Activated CD4-positive, CD25-positive, alpha-beta regulatory T cell treated with anti-CD3 and anti-CD28 coated beads, Interleukin-2, amount 50 U/mL, for 24 hours (primary cell): ENCODE data around the gene CAMK2D.

Source experiments
- ATAC-seq, 2 donors: fragments of 150-1000 bp; cut with Tn5 transposase; one replicate each; pipeline ENCODE4 v1.10.0; 2021; ENCODE audit warnings: mild to moderate bottlenecking in 1 of 2, moderate library complexity in 1 of 2

CAMK2D gene

GRCh38 chr4:113561092-113561491 is 200.4 kb downstream of the CAMK2D start:
- no peak for ATAC-seq

GRCh38 chr4:113560579-113560978 is 201.0 kb downstream of the CAMK2D start:
- no peak for ATAC-seq

DNA sequence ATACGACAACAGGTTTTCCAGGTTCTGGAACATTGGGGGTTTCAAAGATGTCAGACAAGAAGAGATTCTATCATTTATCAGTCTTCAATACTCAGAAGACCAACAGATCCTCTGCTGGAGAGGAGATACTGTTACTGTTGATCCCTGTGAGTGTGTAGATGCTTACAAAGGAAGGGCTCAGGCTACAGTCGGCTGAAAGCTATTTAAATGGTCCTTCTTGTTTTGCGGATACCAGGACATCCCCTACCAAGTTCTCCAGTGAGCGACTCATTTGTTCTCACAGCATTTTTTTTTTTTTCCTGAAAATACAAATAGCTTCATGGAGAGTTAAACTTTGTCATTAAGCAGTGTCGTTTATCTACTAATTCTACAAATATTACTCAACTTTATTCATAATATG is 201.6 kb downstream of the CAMK2D start:
- ATAC-seq = no peak

- ATAC-seq = no peak
Observed at GRCh38 chr4:113556382-113557134, 205.0 kb downstream of the CAMK2D start.

DNA sequence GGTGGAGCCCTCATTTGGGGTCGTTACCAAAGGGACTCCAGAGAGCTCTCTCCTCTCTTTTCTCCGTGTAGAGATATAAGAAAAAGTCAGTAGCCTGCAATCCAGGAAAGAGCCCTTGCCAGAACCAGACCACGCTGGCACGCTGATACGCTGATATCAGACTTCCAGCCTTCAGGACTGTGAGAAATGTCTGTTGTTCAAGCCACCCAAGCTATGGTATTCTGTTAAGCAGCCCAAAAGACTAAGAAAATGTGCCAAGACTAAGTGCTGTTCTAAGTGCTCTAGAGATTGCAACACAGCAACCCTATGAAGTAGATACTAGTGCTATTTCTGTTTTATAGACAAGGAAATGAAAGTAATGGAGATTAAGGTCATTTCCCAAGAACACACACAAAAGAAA is 205.7 kb downstream of the CAMK2D start:
- ATAC-seq = no peak

GRCh38 chr4:113553082-113553481 is 208.5 kb downstream of the CAMK2D start:
- no peak for ATAC-seq

DNA sequence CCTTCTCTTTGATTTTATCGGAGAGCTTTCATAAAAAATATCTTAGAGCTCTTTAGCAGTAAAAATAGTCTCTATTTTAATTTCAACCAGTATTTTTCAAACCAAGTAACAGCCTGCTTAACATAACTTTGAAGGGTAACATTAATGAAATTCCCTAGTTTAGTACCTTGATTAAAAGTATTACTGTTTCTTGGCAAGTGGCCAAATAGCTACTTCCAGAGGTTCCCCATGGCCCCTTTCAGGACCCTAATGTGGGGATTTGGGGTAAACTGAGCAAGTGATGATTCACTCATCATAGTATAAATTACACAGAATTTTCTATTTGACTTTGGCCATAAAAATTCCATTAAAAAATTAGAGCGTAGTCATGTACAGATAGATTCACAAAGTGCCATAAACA is 211.0 kb downstream of the CAMK2D start:
- ATAC-seq = no peak

DNA sequence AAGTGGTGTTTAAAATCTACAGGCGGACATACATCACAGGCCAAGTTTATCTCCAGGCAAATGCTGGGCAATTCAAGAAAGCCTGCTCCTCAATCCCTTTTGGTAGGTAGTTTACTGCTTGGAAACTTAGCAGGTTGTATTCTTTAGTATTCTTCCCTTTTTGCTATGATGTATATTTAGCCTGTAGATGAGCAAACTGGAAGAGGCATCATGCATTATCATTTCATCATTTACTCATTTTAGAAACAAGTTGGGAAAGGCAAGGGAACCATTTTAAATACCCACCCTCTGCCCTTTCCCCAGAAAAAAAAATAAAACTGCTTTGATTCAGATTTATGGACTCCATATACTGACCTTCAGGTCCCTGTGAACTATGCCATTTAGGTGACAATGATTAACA is 213.2 kb downstream of the CAMK2D start:
- ATAC-seq = no peak

- peak; percentile 99 for ATAC-seq
Observed at GRCh38 chr4:113547487-113548042, 214.0 kb downstream of the CAMK2D start.

DNA sequence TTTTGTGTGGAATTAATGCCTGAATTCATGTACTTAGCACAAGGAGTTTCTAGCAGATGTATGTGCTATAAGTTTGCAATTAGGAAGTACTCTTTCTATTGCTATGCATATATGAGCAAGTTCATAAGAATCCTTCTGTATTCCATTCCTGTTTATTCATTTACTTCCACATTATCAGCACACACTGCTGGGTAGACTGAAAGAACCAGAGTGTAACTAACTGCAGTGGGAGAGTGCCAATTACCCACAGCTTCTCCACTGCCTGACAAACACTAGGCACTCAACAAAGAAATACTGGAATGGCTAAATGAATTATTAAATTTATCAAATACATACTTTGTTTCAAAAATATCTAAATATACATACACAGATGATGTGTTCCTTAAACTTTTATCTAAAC is 219.6 kb downstream of the CAMK2D start:
- no peak for ATAC-seq

DNA sequence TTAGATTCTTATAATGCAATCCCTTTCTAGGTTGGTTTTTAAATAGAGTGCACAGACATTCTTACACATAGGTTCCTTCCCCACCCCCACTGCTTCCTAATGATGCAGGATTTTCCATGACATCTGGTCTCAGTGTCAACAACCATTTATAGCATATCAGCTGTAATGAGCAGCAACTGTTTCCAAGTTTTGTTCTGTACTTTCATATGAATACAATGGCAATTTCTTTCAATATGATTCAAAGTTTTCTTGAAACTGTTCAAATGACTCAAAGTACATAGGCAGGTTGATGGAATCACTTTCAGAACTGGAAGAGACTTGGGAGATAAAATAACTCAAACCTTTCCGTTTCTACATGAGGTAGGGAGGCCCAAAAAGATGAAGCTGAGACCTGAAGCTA is 220.7 kb downstream of the CAMK2D start:
- no peak for ATAC-seq

GRCh38 chr4:113539408-113539807 is 222.1 kb downstream of the CAMK2D start:
- peak; percentile 91 for ATAC-seq

- no peak for ATAC-seq
Observed at GRCh38 chr4:113537628-113538027, 223.9 kb downstream of the CAMK2D start.

- ATAC-seq = no peak
Observed at GRCh38 chr4:113537203-113537602, 224.3 kb downstream of the CAMK2D start.

GRCh38 chr4:113534711-113535110 is 226.8 kb downstream of the CAMK2D start:
- no peak for ATAC-seq

GRCh38 chr4:113531572-113531971 is 230.0 kb downstream of the CAMK2D start:
- no peak for ATAC-seq

DNA sequence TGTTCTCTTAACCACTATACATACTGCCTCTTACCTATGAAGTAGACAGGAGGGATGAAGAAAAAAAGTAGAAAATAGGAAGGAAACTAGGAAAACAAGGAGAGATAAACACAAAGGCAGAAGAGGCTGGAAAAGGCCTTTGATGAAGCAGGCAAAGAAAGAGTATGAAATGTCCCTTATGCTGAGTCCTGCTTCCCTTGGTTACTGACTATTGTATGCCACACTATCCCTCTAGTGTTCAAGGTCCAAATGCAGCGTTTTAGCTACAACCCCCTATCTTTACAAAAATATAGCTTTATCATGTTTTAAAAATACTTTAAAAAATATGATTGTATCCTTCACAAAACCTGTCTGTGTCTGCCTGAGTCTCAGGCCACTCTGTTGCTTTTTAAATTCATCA is 233.1 kb downstream of the CAMK2D start:
- ATAC-seq = no peak

- no peak for ATAC-seq
Observed at GRCh38 chr4:113525521-113525920, 236.0 kb downstream of the CAMK2D start.

DNA sequence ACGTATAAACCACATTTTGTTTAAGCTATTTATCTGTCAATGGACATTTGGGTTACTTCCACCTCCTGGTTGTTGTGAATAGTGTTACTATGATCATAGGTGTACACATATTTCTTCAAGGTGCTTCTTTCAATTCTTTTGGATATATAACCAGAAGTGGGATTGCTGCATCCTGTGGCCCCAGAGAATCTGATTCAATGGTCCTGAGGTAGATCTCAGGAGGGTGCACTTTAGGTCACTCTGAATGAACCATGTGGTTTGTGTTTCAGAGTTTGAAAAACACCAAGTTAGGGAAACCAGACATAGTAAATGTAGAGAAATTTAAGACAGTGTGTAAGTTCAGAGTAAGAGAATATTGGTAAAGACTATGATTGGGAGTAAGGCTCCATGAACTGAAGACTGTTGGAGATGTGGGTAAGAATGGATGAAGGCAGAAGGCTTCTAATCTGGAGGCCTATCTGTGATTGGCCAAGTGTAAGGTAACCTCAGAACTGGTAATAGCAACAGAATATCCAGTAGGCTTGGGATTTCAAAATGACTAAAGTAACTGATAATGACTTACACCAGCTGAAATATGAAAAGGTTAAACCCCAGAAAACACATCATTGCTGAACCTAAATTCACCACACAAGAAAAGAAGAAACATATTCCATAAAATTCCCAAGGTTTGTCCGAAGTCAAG is 236.9 kb downstream of the CAMK2D start:
- peak in 1 of 2 donors; percentile 10 for ATAC-seq

DNA sequence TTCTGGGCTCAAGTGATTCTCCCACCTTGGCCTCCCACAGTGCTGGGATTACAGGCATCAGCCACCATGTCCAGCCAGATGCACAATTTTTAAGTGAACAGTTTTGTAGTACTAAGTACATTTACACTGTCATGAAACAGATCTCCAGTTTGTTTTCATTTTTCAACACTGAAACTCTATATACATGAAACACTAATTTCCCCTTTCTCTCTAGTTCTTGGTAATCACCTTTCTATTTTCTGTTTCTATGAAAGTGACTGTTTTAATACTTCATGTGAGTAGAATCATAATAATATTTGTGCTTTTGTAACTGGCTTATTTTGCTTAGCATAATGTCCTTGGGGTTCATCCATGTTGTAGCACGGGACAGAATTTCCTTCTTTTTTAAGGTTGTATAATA is 237.4 kb downstream of the CAMK2D start:
- peak; percentile 51 to 56 for ATAC-seq

DNA sequence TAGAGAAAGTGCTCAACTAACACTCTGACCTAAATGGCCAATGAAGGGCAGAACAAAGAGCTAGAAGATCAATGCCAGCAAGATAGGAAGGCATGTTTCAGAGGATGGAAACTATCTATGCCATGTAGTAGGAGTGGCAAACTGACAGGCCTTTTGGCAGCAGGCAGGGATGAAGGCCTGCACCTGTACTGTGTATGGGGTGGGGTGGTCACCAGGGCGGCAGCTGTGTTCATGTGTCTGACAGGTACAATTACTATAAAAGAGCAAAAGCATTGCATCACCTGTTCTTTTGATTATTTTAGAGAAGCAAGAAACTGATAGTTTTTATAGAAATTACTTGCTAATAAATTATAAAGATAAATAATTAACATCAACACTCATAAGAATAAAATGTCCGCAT is 239.1 kb downstream of the CAMK2D start:
- no peak for ATAC-seq

DNA sequence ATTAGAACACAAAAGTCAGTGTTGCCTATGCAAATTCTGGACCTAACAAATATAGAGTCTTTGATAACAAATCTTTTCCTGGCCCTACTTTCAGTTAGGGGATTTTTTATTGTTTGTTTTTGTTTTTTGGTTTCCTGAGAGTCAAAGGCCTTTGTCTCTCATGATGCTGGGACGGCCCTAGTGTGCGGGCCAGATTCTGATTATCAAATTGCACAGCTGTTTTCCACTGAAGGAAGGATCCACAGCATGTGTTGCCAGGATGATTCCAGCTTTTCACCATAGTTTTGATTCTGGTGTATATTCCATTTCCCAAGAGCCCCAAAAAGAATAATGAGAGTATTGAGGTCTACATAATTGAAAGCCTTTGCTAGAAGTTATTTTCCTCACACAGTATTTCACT is 248.2 kb downstream of the CAMK2D start:
- ATAC-seq = no peak

- no peak for ATAC-seq
Observed at GRCh38 chr4:113512880-113513279, 248.7 kb downstream of the CAMK2D start.

- no peak for ATAC-seq
Observed at GRCh38 chr4:113511944-113512343, 249.6 kb downstream of the CAMK2D start.
